KBM-7 (cell line): ENCODE results near the gene CYLD.

Experiments used
- DNase-seq: peaks from one replicate; pipeline ENCODE4 v3.0.0-alpha.2; 2015
- in situ Hi-C: fragments of 300-500 bp; cut with MboI; formaldehyde crosslinking; loops from 2 replicates; pipeline ENCODE4 v1.14.3; 2020; ENCODE audit warnings: low sequenced_read_pairs, low pct_unique_long_range_greater_than_20kb, mixed read lengths

The CYLD gene

GRCh38 chr16:50833929-50834328 is 92.0 kb downstream of the CYLD start:
- in situ Hi-C loops: no loop called here

GRCh38 chr16:50834701-50835100 is 92.8 kb downstream of the CYLD start:
- DNase-seq: no peak
- in situ Hi-C loops: no loop called here

More at GRCh38 chr16:50833929-50834328, 92.0 kb downstream of the CYLD start:
- DNase-seq: no peak

- DNase-seq: no peak
- in situ Hi-C loops: no loop called here
Observed at GRCh38 chr16:50835358-50836060, 93.6 kb downstream of the CYLD start.

GRCh38 chr16:50836121-50836621 is 94.3 kb downstream of the CYLD start:
- DNase-seq: no peak
- in situ Hi-C loops: no loop called here

GRCh38 chr16:50837324-50837723 is 95.4 kb downstream of the CYLD start:
- in situ Hi-C loops: no loop called here
- no peak for DNase-seq

- peak; percentile 12 for DNase-seq
- in situ Hi-C loops: no loop called here
Observed at GRCh38 chr16:50838165-50838564, 96.3 kb downstream of the CYLD start.

- DNase-seq: no peak
- in situ Hi-C loops: no loop called here
Observed at GRCh38 chr16:50838885-50839284, 97.0 kb downstream of the CYLD start.

GRCh38 chr16:50839356-50839755 is 97.5 kb downstream of the CYLD start:
- DNase-seq: no peak
- in situ Hi-C loops: no loop called here

- in situ Hi-C loops: no loop called here
- DNase-seq: no peak
Observed at GRCh38 chr16:50839920-50840729, 98.2 kb downstream of the CYLD start.

- DNase-seq: peak; percentile 84
- in situ Hi-C loops: no loop called here
Observed at GRCh38 chr16:50841081-50841886, 99.4 kb downstream of the CYLD start.

- peak; percentile 42 for DNase-seq
- in situ Hi-C loops: no loop called here
Observed at GRCh38 chr16:50842013-50842505, 100.2 kb downstream of the CYLD start.

- in situ Hi-C loops: no loop called here
- no peak for DNase-seq
Observed at GRCh38 chr16:50842589-50842988, 100.7 kb downstream of the CYLD start.

- no peak for DNase-seq
- in situ Hi-C loops: no loop called here
Observed at GRCh38 chr16:50844840-50845239, 103.0 kb downstream of the CYLD start.

GRCh38 chr16:50845296-50845695 is 103.4 kb downstream of the CYLD start:
- in situ Hi-C loops: no loop called here
- DNase-seq: no peak

GRCh38 chr16:50846511-50846910 is 104.6 kb downstream of the CYLD start:
- no peak for DNase-seq
- in situ Hi-C loops: no loop called here

GRCh38 chr16:50847166-50847565 is 105.3 kb downstream of the CYLD start:
- DNase-seq: no peak
- in situ Hi-C loops: no loop called here

GRCh38 chr16:50848755-50849514 is 107.0 kb downstream of the CYLD start:
- no peak for DNase-seq
- in situ Hi-C loops: no loop called here
